ENCODE data around the gene PPY.

DNA sequence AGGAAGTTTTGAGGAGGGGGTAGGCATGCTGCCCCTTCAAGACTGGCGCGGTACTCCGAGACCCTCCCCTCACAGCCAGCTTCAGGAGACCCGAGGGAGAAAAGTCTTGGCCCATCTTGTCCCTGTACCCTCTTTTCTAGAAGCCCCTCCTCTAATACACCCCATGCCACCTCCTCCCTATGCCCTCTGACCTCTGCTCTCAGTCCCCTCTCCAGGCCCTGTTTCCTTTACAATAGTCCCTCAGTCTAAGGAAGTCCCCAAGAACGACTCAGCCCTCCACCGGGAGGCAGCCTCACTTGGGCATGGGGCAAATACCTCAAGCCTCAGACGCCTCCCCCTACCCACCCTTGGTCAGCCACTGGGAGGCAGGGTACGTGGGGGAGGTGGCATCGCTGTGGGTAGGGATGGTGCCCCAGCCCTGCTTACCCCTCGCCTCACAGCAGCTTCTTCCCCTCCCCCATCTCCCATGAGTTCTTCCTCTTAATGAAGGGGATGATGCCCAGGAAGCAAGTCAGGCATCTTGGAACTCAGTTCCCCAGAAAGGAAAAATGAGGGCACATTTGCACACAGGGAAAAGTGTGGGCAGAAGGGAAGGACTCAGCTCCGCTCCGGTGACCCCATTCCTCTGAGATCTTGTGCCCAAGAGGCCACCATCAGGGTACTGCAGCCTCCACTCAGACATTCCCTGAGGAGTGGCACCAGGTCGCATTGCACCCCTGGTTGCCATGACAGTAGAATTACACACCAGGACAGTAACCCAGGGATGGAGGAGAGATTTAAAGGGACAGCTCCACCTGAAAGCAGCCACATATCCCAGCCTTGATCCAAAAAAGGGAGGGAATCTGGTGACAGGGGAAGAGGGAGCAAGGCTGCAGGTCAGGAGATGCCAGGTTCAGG, 41.2 kb downstream of the PPY start:
- TF ChIP-seq, protein P1, sequence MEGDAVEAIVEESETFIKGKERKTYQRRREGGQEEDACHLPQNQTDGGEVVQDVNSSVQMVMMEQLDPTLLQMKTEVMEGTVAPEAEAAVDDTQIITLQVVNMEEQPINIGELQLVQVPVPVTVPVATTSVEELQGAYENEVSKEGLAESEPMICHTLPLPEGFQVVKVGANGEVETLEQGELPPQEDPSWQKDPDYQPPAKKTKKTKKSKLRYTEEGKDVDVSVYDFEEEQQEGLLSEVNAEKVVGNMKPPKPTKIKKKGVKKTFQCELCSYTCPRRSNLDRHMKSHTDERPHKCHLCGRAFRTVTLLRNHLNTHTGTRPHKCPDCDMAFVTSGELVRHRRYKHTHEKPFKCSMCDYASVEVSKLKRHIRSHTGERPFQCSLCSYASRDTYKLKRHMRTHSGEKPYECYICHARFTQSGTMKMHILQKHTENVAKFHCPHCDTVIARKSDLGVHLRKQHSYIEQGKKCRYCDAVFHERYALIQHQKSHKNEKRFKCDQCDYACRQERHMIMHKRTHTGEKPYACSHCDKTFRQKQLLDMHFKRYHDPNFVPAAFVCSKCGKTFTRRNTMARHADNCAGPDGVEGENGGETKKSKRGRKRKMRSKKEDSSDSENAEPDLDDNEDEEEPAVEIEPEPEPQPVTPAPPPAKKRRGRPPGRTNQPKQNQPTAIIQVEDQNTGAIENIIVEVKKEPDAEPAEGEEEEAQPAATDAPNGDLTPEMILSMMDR (IDR thresholded peaks at IDR 0.05): no peak
- no peak for TF ChIP-seq POLR2A (IDR thresholded peaks at IDR 0.05)

All from lower leg skin (tissue), 3 donors.